Bronchial epithelial cell (primary cell): ENCODE results near the gene PTH. TPM values are rescaled to one million over a fixed set of nuclear protein-coding genes. Genes with fewer than 3 reads are reported as not detected.
A peak's percentile ranks its signal among the peaks of the same experiment; 100 is the strongest.

Experiments used
- DNase-seq: peaks from one replicate; pipeline ENCODE4 v3.0.0-alpha.2; 2010; ENCODE audit warnings: low read depth
- FAIRE-seq: peaks from 2 replicates; lab custom pipeline; 2011; peaks lifted over from hg19 to GRCh38; lab: Jason Lieb, UNC
- H3K27me3 ChIP-seq: 2 replicates; pipeline ENCODE4 v1.5.1; 2011; ENCODE audit warnings: low read length; ENCODE audit not compliant: control insufficient read depth, insufficient read depth
- H3K36me3 ChIP-seq: 2 replicates; pipeline ENCODE4 v1.5.1; 2011; ENCODE audit warnings: low read length; ENCODE audit not compliant: control insufficient read depth, insufficient read depth
- H3K4me3 ChIP-seq: 2 replicates; pipeline ENCODE4 v1.5.1; 2011; ENCODE audit warnings: mild to moderate bottlenecking, low read depth, low read length, control low read depth
- CTCF ChIP-seq: IDR thresholded peaks from 2 replicates; pipeline ENCODE4 v1.5.1; 2011; ENCODE audit warnings: mild to moderate bottlenecking, moderate library complexity, low read length, control low read depth, inconsistent platforms; ENCODE audit not compliant: insufficient read depth, severe bottlenecking
- total RNA-seq: library from RNA; depleted of rRNA; stranded (reverse); fragments of >200 nt; gene quantifications from 2 replicates; pipeline ENCODE4 v1.2.1, GENCODE V29; 2014

PTH gene
- total RNA-seq, 1 donor from 2014 or later: not detected

GRCh38 chr11:13462901-13463778 is 32.7 kb downstream of the PTH start, which contains the start of gene BTBD10:
BTBD10 (minus strand) TSS chr11:13463222; CDS start chr11:13445124, 18,098 bp downstream.
- DNase-seq: peak; percentile 87
- no peaks in the 10 kb centered on the region for H3K27me3 ChIP-seq
- no peak for FAIRE-seq

GRCh38 chr11:13462311-13462900 is 33.4 kb downstream of the PTH start:
- Histone ChIP-seq H3K4me3 (peak overlapping the region; percentile 96), H3K36me3 (no peaks in the 10 kb centered on the region), H3K27me3 (no peaks in the 10 kb centered on the region)
- DNase-seq (peak; percentile 90), FAIRE-seq (peak; percentile 85)
- no peak for TF ChIP-seq CTCF

More at GRCh38 chr11:13462901-13463778, 32.7 kb downstream of the PTH start, which contains the start of gene BTBD10:
- H3K36me3 ChIP-seq: no peaks in the 10 kb centered on the region
- peak within 1 kb of the TSS; percentile 96 for H3K4me3 ChIP-seq
- no peak for TF ChIP-seq CTCF

GRCh38 chr11:13461291-13461690 is 34.5 kb downstream of the PTH start:
- H3K27me3 ChIP-seq: no peaks in the 10 kb centered on the region
- FAIRE-seq (no peak), DNase-seq (no peak)
- no peak overlapping the region for H3K4me3 ChIP-seq
- H3K36me3 ChIP-seq: no peaks in the 10 kb centered on the region
- TF ChIP-seq CTCF: no peak

- H3K36me3 ChIP-seq: no peaks in the 10 kb centered on the region
- no peak for TF ChIP-seq CTCF
- no peaks in the 10 kb centered on the region for H3K27me3 ChIP-seq
- H3K4me3 ChIP-seq: no peak overlapping the region
- FAIRE-seq (no peak), DNase-seq (no peak)
Measured at GRCh38 chr11:13450832-13451397, 44.9 kb downstream of the PTH start.

- no peak overlapping the region for H3K4me3 ChIP-seq
- FAIRE-seq (no peak), DNase-seq (no peak)
- no peaks in the 10 kb centered on the region for H3K27me3 ChIP-seq
- TF ChIP-seq CTCF: no peak
- no peaks in the 10 kb centered on the region for H3K36me3 ChIP-seq
Measured at GRCh38 chr11:13449522-13449921, 46.3 kb downstream of the PTH start.
